IPS-18c (cell line): ENCODE results near the gene PRDM5.

Experiments used
- H3K4me3 ChIP-seq: 2 replicates; pipeline ENCODE4 v1.7.0; 2013; ENCODE audit warnings: low read depth, mild to moderate bottlenecking, low read length, moderate library complexity; ENCODE audit not compliant: insufficient read depth
- H3K9me3 ChIP-seq: one replicate; pipeline ENCODE4 v1.6.1; 2013; ENCODE audit warnings: mild to moderate bottlenecking, low read length, moderate library complexity; ENCODE audit not compliant: control insufficient read depth, insufficient read depth

Gene PRDM5

GRCh38 chr4:120841580-120841979, 80.9 kb downstream of the PRDM5 start:
- Histone ChIP-seq H3K4me3 (no peak overlapping the region), H3K9me3 (no peaks in the 10 kb centered on the region)

- H3K4me3 ChIP-seq, result no peak overlapping the region
- H3K9me3 ChIP-seq, result no peaks in the 10 kb centered on the region
Observed at GRCh38 chr4:120839974-120840751, 82.4 kb downstream of the PRDM5 start.

- no peaks in the 10 kb centered on the region for H3K9me3 ChIP-seq
- H3K4me3 ChIP-seq, result no peak overlapping the region
Observed at GRCh38 chr4:120839334-120839973, 83.1 kb downstream of the PRDM5 start.

- H3K9me3 ChIP-seq, result no peaks in the 10 kb centered on the region
- no peak overlapping the region for H3K4me3 ChIP-seq
Observed at GRCh38 chr4:120838784-120839183, 83.7 kb downstream of the PRDM5 start.

- Histone ChIP-seq H3K9me3 (no peaks in the 10 kb centered on the region), H3K4me3 (no peak overlapping the region)
Observed at GRCh38 chr4:120837656-120838055, 84.9 kb downstream of the PRDM5 start.

- no peak overlapping the region for H3K4me3 ChIP-seq
- H3K9me3 ChIP-seq, result no peaks in the 10 kb centered on the region
Observed at GRCh38 chr4:120835342-120835741, 87.2 kb downstream of the PRDM5 start.

GRCh38 chr4:120830204-120830603, 92.3 kb downstream of the PRDM5 start:
- no peak overlapping the region for H3K4me3 ChIP-seq
- H3K9me3 ChIP-seq, result no peaks in the 10 kb centered on the region

- Histone ChIP-seq H3K4me3 (no peak overlapping the region), H3K9me3 (no peaks in the 10 kb centered on the region)
Observed at GRCh38 chr4:120829113-120829831, 93.3 kb downstream of the PRDM5 start.

GRCh38 chr4:120826853-120827252, 95.7 kb downstream of the PRDM5 start:
- Histone ChIP-seq H3K9me3 (no peaks in the 10 kb centered on the region), H3K4me3 (no peak overlapping the region)

- no peak overlapping the region for H3K4me3 ChIP-seq
- H3K9me3 ChIP-seq, result no peaks in the 10 kb centered on the region
Observed at GRCh38 chr4:120826449-120826848, 96.1 kb downstream of the PRDM5 start.

- Histone ChIP-seq H3K4me3 (no peak overlapping the region), H3K9me3 (no peaks in the 10 kb centered on the region)
Observed at GRCh38 chr4:120824946-120825345, 97.6 kb downstream of the PRDM5 start.

GRCh38 chr4:120821977-120822376, 100.5 kb downstream of the PRDM5 start:
- no peaks in the 10 kb centered on the region for H3K9me3 ChIP-seq

GRCh38 chr4:120821029-120821428, 101.5 kb downstream of the PRDM5 start:
- no peak overlapping the region for H3K4me3 ChIP-seq

More at GRCh38 chr4:120821977-120822376, 100.5 kb downstream of the PRDM5 start:
- H3K4me3 ChIP-seq, result no peak overlapping the region

GRCh38 chr4:120819805-120820437, 102.6 kb downstream of the PRDM5 start:
- no peaks in the 10 kb centered on the region for H3K9me3 ChIP-seq
- no peak overlapping the region for H3K4me3 ChIP-seq

More at GRCh38 chr4:120821029-120821428, 101.5 kb downstream of the PRDM5 start:
- H3K9me3 ChIP-seq, result no peaks in the 10 kb centered on the region

- Histone ChIP-seq H3K9me3 (no peaks in the 10 kb centered on the region), H3K4me3 (no peak overlapping the region)
Observed at GRCh38 chr4:120816296-120816965, 106.1 kb downstream of the PRDM5 start.

- no peaks in the 10 kb centered on the region for H3K9me3 ChIP-seq
- H3K4me3 ChIP-seq, result no peak overlapping the region
Observed at GRCh38 chr4:120815361-120815760, 107.2 kb downstream of the PRDM5 start.

- H3K4me3 ChIP-seq, result no peak overlapping the region
- no peaks in the 10 kb centered on the region for H3K9me3 ChIP-seq
Observed at GRCh38 chr4:120814886-120815285, 107.6 kb downstream of the PRDM5 start.
